BE2C (cell line): Measurements from ENCODE around the gene PPM1H.
A peak's percentile ranks its signal among the peaks of the same experiment; 100 is the strongest.

Experiments
- DNase-seq: peaks from one replicate; pipeline ENCODE4 v3.0.0-alpha.2; 2020
- H3K27me3 ChIP-seq: fragments of 250-450 bp; sonication (Bioruptor Pico); 2 replicates; pipeline ENCODE4 v1.5.1; 2020; ENCODE audit warnings: mild to moderate bottlenecking
- H3K36me3 ChIP-seq: fragments of 250-450 bp; sonication (Bioruptor Pico); 2 replicates; pipeline ENCODE4 v1.5.1; 2020; ENCODE audit warnings: mild to moderate bottlenecking
- H3K4me1 ChIP-seq: fragments of 250-450 bp; sonication (Bioruptor Pico); 2 replicates; pipeline ENCODE4 v1.5.1; 2020
- H3K4me3 ChIP-seq: 2 replicates; pipeline ENCODE4 v1.5.1; 2011; ENCODE audit warnings: low read depth, low read length
- H3K9me3 ChIP-seq: fragments of 250-450 bp; sonication (Bioruptor Pico); 2 replicates; pipeline ENCODE4 v1.5.1; 2020
- TF ChIP-seq, protein P1 (sequence below): IDR thresholded peaks from 2 replicates; pipeline ENCODE4 v1.5.1; 2012; ENCODE audit warnings: mild to moderate bottlenecking, low read depth, low read length

Gene PPM1H

GRCh38 chr12:62605981-62606380 is 329.0 kb downstream of the PPM1H start:
- TF ChIP-seq, protein P1, sequence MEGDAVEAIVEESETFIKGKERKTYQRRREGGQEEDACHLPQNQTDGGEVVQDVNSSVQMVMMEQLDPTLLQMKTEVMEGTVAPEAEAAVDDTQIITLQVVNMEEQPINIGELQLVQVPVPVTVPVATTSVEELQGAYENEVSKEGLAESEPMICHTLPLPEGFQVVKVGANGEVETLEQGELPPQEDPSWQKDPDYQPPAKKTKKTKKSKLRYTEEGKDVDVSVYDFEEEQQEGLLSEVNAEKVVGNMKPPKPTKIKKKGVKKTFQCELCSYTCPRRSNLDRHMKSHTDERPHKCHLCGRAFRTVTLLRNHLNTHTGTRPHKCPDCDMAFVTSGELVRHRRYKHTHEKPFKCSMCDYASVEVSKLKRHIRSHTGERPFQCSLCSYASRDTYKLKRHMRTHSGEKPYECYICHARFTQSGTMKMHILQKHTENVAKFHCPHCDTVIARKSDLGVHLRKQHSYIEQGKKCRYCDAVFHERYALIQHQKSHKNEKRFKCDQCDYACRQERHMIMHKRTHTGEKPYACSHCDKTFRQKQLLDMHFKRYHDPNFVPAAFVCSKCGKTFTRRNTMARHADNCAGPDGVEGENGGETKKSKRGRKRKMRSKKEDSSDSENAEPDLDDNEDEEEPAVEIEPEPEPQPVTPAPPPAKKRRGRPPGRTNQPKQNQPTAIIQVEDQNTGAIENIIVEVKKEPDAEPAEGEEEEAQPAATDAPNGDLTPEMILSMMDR, result no peak
- Histone ChIP-seq H3K36me3 (no peaks in the 10 kb centered on the region), H3K4me1 (peaks cover 3% of the 10 kb centered on the region), H3K4me3 (no peak overlapping the region), H3K27me3 (no peaks in the 10 kb centered on the region), H3K9me3 (no peaks in the 10 kb centered on the region)
- DNase-seq, result no peak

DNA sequence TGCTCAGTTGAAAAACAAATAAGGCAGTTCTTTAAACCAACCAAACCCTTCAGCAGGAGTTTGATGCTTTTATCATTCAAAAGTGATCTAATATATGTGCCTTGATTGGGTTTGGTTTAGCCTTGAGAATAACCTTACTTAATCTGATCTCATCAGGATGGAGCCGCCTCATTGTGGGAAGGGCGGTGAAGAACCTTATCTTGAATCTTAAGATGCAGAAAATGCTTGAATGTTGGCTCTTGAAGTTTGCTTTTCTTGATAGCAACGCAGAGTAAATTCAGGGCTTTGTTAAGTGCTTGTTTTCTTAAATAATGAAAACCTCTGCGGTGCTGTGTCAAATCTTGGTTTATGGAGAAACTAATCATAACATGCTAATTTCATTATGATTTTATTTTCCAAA is 330.1 kb downstream of the PPM1H start:
- Histone ChIP-seq H3K4me1 (peaks cover 3% of the 10 kb centered on the region), H3K36me3 (no peaks in the 10 kb centered on the region), H3K4me3 (peak overlapping the region; percentile 91), H3K27me3 (no peaks in the 10 kb centered on the region), H3K9me3 (no peaks in the 10 kb centered on the region)
- TF ChIP-seq, protein P1, result no peak
- DNase-seq, result no peak

DNA sequence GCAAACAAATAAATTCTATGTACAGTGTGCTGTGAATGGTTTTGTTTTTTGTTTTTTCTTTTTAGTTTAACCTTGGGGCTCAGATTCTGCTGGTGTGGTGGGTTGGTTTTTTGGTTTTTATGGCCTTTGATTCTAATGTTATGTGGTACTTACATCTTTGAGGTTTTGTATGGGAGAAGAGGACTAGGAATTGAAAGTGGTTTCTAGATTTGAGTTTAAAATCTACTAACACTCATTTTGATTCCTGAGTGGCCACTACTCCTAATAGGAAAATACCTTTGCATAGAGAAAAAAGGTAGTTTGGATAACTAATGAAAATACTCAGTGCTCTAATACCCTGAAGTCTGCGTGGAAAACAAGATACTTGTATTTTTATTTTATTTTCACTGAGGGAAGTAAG is 330.6 kb downstream of the PPM1H start:
- Histone ChIP-seq H3K36me3 (no peaks in the 10 kb centered on the region), H3K27me3 (no peaks in the 10 kb centered on the region), H3K4me3 (peak overlapping the region; percentile 91), H3K9me3 (no peaks in the 10 kb centered on the region), H3K4me1 (peaks cover 3% of the 10 kb centered on the region)
- TF ChIP-seq, protein P1, result no peak
- no peak for DNase-seq

DNA sequence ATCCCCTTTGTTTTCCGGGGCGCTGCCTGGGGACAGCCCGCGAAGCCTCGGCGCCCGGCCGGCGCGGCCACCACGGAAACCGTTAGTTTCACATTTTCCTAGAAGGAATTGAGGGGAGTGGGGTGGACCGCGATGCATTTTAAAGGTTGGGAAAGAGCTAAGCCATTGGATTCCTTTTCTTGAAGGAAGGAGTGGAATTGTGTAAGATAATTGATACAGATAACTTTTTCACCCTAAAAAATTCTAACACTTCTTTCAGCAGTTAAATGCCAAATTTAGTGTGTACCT is 331.2 kb downstream of the PPM1H start:
- Histone ChIP-seq H3K9me3 (no peaks in the 10 kb centered on the region), H3K4me3 (peak overlapping the region; percentile 91), H3K36me3 (no peaks in the 10 kb centered on the region), H3K27me3 (no peaks in the 10 kb centered on the region), H3K4me1 (peaks cover 3% of the 10 kb centered on the region)
- TF ChIP-seq, protein P1, result no peak
- DNase-seq, result no peak

DNA sequence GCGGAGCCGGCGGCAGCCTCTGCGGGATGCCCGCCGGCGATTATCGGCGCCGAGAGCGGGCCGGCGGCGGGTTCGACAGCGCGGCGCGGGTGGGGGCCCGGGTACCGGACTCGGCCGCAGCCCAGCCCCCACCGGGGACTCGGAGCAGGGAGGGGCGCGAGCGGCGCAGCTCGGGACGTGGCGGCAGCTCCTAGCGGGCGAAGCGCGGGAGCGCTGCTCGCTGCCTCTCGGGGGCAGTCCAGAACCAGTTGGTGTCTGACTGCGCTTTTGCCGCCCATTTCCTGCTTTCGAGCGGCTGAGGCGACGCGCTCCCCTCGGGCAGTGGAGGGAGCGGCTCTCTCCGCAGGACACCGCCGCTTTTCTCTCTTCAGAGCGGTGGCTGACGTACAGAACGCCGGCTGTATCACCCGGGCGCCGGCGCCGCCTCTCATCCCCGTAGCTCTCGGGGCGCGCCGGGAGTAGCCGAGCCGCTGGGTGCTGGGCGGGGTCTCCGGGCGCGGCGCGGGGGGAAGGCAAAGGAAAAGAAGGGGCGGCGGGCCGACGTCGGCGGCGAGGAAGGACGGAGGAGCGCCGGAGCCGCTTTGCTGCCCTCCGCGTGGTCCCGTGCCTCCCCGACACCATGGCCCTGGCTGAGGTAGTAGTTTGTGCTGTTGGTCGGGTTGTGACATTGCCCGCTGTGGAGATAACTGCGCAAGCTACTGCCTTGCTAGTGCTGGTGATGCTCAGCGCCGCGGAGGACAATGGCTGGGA is 331.7 kb downstream of the PPM1H start:
- Histone ChIP-seq H3K27me3 (no peaks in the 10 kb centered on the region), H3K4me3 (peak overlapping the region; percentile 91), H3K9me3 (no peaks in the 10 kb centered on the region), H3K36me3 (no peaks in the 10 kb centered on the region), H3K4me1 (peaks cover 3% of the 10 kb centered on the region)
- peak; percentile 91 for DNase-seq
- TF ChIP-seq, protein P1, result peak; percentile 21; the same call in 1 of the 2 replicates

- no peaks in the 10 kb centered on the region for H3K36me3 ChIP-seq
- H3K4me1 ChIP-seq, result peaks cover 3% of the 10 kb centered on the region
- peak overlapping the region; percentile 91 for H3K4me3 ChIP-seq
- TF ChIP-seq, protein P1, result no peak
- no peaks in the 10 kb centered on the region for H3K9me3 ChIP-seq
- peak; percentile 93 for DNase-seq
- no peaks in the 10 kb centered on the region for H3K27me3 ChIP-seq
Observed at GRCh38 chr12:62602255-62603060, 332.5 kb downstream of the PPM1H start.
